ENCODE results near the gene CCNQ.
A peak's percentile ranks its signal among the peaks of the same experiment; 100 is the strongest.

Gene CCNQ

DNA sequence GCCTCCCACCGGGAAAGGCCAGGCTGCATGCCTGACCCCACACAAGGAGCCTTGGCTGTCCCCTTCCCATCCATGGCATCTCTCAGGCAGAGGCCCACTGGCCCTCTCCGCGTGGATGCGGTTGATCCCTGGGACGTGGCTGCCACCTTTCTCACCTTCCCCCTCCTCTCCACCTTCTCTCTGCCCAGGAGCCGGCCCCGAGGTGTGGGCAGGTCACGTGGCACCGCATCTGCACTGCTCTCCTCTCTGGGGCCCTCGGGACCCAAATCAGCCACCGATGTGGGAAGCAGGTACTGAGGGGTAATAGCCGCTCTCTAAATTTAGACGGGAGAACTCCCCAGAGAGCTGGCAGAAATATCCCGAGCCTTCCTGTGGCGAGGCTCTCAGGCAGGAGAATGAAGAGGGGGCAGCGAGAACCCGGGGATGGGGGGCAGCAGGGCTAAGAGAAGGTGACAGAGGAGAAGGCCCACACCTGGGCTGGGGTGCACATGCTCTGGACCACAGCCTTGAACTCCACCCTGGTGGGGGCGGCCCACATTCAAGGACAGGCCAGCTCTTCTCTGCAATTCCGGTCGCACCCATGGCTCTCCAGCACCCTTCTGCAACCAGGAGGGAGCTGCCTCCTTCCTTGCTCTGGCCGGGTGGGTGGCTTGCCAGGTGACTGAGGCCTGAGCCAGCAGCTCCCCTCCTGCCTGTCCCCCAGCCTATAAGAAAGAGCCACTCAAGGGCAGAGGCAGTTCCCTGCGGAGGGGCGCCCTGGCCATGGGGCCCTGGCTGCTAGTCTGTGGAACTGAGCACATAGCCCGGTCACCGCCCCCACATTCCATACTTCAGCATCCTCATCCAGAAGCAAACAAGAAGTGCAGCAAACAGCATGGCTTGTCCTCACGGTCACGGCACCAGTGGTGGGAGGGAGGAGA is 38.4 kb upstream of the CCNQ start:
- Histone ChIP-seq H3K4me3 (ENCODE audit: low read length, poor library complexity, severe bottlenecking) (no peak overlapping the region), H3K4me1 (ENCODE audit: insufficient read depth, low read length, poor library complexity, severe bottlenecking) (no peaks in the 10 kb centered on the region), H2AFZ (ENCODE audit: low read length) (no peak overlapping the region), H3K27me3 (ENCODE audit: insufficient read depth, low read length, poor library complexity, severe bottlenecking) (no peaks in the 10 kb centered on the region), H3K9me2 (replicated peaks; ENCODE audit: low read depth, low read length) (no peaks in the 10 kb centered on the region), H3K79me2 (ENCODE audit: insufficient read depth, low read length) (no peaks in the 10 kb centered on the region), H3K4me2 (ENCODE audit: low read depth, low read length, poor library complexity, severe bottlenecking) (no peak overlapping the region), H3K9ac (ENCODE audit: low read depth, low read length, poor library complexity, severe bottlenecking) (no peak overlapping the region), H4K20me1 (ENCODE audit: insufficient read depth, low read length, poor library complexity, severe bottlenecking) (no peaks in the 10 kb centered on the region), H3K9me3 (ENCODE audit: insufficient read depth, low read depth, low read length) (no peaks in the 10 kb centered on the region), H3F3A (ENCODE audit: low read depth) (no peaks in the 10 kb centered on the region), H3K36me3 (ENCODE audit: insufficient read depth, low read length) (no peaks in the 10 kb centered on the region)
- no peak for TF ChIP-seq EZH2phosphoT487 (IDR thresholded peaks at IDR 0.05; ENCODE audit: borderline replicate concordance)
- TF ChIP-seq, protein P1, sequence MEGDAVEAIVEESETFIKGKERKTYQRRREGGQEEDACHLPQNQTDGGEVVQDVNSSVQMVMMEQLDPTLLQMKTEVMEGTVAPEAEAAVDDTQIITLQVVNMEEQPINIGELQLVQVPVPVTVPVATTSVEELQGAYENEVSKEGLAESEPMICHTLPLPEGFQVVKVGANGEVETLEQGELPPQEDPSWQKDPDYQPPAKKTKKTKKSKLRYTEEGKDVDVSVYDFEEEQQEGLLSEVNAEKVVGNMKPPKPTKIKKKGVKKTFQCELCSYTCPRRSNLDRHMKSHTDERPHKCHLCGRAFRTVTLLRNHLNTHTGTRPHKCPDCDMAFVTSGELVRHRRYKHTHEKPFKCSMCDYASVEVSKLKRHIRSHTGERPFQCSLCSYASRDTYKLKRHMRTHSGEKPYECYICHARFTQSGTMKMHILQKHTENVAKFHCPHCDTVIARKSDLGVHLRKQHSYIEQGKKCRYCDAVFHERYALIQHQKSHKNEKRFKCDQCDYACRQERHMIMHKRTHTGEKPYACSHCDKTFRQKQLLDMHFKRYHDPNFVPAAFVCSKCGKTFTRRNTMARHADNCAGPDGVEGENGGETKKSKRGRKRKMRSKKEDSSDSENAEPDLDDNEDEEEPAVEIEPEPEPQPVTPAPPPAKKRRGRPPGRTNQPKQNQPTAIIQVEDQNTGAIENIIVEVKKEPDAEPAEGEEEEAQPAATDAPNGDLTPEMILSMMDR (conservative IDR thresholded peaks at IDR 0.05; ENCODE audit: low read length) = no peak

DNA sequence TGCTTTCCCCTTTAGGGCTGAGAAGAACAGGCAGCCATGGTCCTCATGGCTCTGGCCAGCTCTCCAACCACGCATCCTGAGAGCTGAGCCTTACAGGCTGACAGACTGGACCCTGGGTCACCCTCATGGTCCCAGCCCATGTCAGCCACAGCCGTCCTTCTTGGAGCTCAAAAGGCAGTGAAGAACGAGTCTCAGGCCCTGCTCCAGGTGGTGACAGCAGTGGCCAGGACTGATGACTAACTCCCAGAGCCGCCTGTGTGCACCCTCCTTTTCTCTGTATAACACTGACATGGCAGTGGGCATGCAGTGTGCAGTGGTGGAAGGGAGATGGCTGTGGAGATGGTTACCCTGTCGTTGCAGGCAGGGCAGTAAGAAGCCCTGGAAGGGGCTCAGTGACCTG is 37.8 kb upstream of the CCNQ start:
- Histone ChIP-seq H3K4me1 (ENCODE audit: insufficient read depth, low read length, poor library complexity, severe bottlenecking) (no peaks in the 10 kb centered on the region), H3K36me3 (ENCODE audit: insufficient read depth, low read length) (no peaks in the 10 kb centered on the region), H3K9ac (ENCODE audit: low read depth, low read length, poor library complexity, severe bottlenecking) (no peak overlapping the region), H3K9me3 (ENCODE audit: insufficient read depth, low read depth, low read length) (no peaks in the 10 kb centered on the region), H4K20me1 (ENCODE audit: insufficient read depth, low read length, poor library complexity, severe bottlenecking) (no peaks in the 10 kb centered on the region), H3K4me3 (ENCODE audit: low read length, poor library complexity, severe bottlenecking) (no peak overlapping the region), H3F3A (ENCODE audit: low read depth) (no peaks in the 10 kb centered on the region), H3K79me2 (ENCODE audit: insufficient read depth, low read length) (no peaks in the 10 kb centered on the region), H3K4me2 (ENCODE audit: low read depth, low read length, poor library complexity, severe bottlenecking) (no peak overlapping the region), H2AFZ (ENCODE audit: low read length) (no peak overlapping the region), H3K9me2 (replicated peaks; ENCODE audit: low read depth, low read length) (no peaks in the 10 kb centered on the region), H3K27me3 (ENCODE audit: insufficient read depth, low read length, poor library complexity, severe bottlenecking) (no peaks in the 10 kb centered on the region)
- TF ChIP-seq EZH2phosphoT487 (IDR thresholded peaks at IDR 0.05; ENCODE audit: borderline replicate concordance) = no peak
- TF ChIP-seq, protein P1 (conservative IDR thresholded peaks at IDR 0.05; ENCODE audit: low read length) = no peak

DNA sequence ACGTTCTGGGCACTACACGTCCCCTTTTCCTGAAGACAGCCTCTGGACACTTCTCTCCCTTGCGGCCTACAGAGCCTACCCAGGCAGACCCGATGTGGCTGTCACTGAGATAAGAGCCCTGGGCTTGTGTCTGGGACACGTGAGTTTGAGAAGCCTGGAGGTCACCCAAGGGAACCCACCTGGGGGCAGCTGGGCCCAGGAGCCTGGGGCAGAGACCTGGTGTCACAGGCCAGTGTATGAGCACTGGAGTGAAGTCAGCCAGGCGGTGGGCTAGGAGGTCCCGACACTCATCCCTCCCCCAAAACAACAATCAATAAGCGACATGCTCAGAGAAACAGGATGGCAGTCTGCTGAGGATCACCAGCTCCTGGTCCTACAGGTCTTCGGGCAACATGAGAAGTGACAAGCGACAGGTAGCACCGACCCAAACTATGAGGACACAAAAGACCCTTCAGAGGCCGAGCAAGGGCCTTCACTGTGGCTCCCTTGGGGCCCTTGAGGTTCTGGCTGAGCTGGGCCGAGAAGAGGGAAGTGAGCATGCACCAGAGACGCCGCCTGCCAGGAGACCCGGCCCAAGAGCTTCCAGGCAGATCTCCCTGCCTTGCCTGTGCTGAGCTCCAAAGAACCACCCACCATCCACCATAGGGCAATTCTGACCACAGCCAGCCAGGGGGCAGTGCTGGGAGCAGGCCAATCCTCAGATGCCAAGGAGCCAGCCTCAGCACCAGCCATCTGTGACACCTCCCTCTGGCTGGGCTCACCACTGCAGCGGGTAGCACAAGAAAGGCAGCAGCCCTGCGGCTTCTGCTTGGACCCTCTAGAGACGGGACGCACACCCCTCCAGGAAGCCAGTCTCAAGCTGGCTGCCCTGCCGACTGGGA is 37.1 kb upstream of the CCNQ start:
- no peak for TF ChIP-seq EZH2phosphoT487 (IDR thresholded peaks at IDR 0.05; ENCODE audit: borderline replicate concordance)
- TF ChIP-seq, protein P1 (conservative IDR thresholded peaks at IDR 0.05; ENCODE audit: low read length) = peak; percentile 62
- no peak overlapping the region for H3K4me3 ChIP-seq (ENCODE audit: low read length, poor library complexity, severe bottlenecking)
- no peaks in the 10 kb centered on the region for H3K79me2 ChIP-seq (ENCODE audit: insufficient read depth, low read length)
- H3K9me3 ChIP-seq (ENCODE audit: insufficient read depth, low read depth, low read length) = no peaks in the 10 kb centered on the region
- H3K4me2 ChIP-seq (ENCODE audit: low read depth, low read length, poor library complexity, severe bottlenecking) = no peak overlapping the region
- no peak overlapping the region for H2AFZ ChIP-seq (ENCODE audit: low read length)
- no peaks in the 10 kb centered on the region for H3K36me3 ChIP-seq (ENCODE audit: insufficient read depth, low read length)
- no peaks in the 10 kb centered on the region for H3K27me3 ChIP-seq (ENCODE audit: insufficient read depth, low read length, poor library complexity, severe bottlenecking)
- H3K9ac ChIP-seq (ENCODE audit: low read depth, low read length, poor library complexity, severe bottlenecking) = no peak overlapping the region
- no peaks in the 10 kb centered on the region for H3K9me2 ChIP-seq (replicated peaks; ENCODE audit: low read depth, low read length)
- H4K20me1 ChIP-seq (ENCODE audit: insufficient read depth, low read length, poor library complexity, severe bottlenecking) = no peaks in the 10 kb centered on the region
- no peaks in the 10 kb centered on the region for H3F3A ChIP-seq (ENCODE audit: low read depth)
- no peaks in the 10 kb centered on the region for H3K4me1 ChIP-seq (ENCODE audit: insufficient read depth, low read length, poor library complexity, severe bottlenecking)
